ENCODE measurements around the gene OR4K14. TPM values are rescaled to one million over a fixed set of nuclear protein-coding genes. Genes with fewer than 3 reads are reported as not detected.

The OR4K14 gene
- total and polyA plus RNA-seq, 2 donors (not counting 1 experiment from before 2014, with no cell fraction given) = not detected

GRCh38 chr14:20044243-20044642 is 25.1 kb upstream of the OR4K14 start:
- Histone ChIP-seq H3K4me2 (ENCODE audit: extremely low read depth, insufficient read depth, low read length) (no peak overlapping the region), H3K4me1 (ENCODE audit: control insufficient read depth, extremely low read depth, insufficient read depth, low read length) (no peaks in the 10 kb centered on the region), H4K20me1 (ENCODE audit: control insufficient read depth, extremely low read depth, insufficient read depth, low read length) (no peaks in the 10 kb centered on the region), H3K36me3 (ENCODE audit: control insufficient read depth, insufficient read depth, low read length) (no peaks in the 10 kb centered on the region), H3K9ac (ENCODE audit: insufficient read depth, low read length) (no peak overlapping the region), H3K4me3 (replicated peaks in 1 of 4; ENCODE audit: control extremely low read depth in 1 of 4, insufficient read depth in 1 of 4, low read depth in 3 of 4, low read length in 4 of 4) (no peak overlapping the region), H3K9me3 (ENCODE audit: control insufficient read depth, insufficient read depth, low read depth, low read length) (no peaks in the 10 kb centered on the region), H2AFZ (ENCODE audit: low read length) (no peak overlapping the region), H3K27me3 (ENCODE audit: control insufficient read depth, insufficient read depth, low read length) (no peaks in the 10 kb centered on the region), H3K27ac (ENCODE audit: insufficient read depth, low read length) (no peak overlapping the region), H3K79me2 (ENCODE audit: control insufficient read depth, insufficient read depth, low read length) (no peaks in the 10 kb centered on the region)
- TF ChIP-seq CTCF (conservative IDR thresholded peaks at IDR 0.05 in 1 of 2, IDR thresholded peaks at IDR 0.05 in 1 of 2; ENCODE audit: low read depth in 1 of 2, low read length in 2 of 2) (no peak), EZH2 (IDR thresholded peaks at IDR 0.05; ENCODE audit: low read length, missing control alignments) (no peak)
- no peak for DNase-seq (ENCODE audit: low read depth in 2 of 2)

GRCh38 chr14:20035938-20036337 is 16.8 kb upstream of the OR4K14 start, which contains the start of gene OR4K13:
OR4K13 (minus strand) TSS chr14:20036038; CDS start chr14:20034758, 1,280 bp downstream.
- DNase-seq (ENCODE audit: low read depth in 2 of 2) = no peak

GRCh38 chr14:20035449-20035848 is 16.3 kb upstream of the OR4K14 start:
- no peak overlapping the region for H3K4me3 ChIP-seq (replicated peaks in 1 of 4; ENCODE audit: control extremely low read depth in 1 of 4, insufficient read depth in 1 of 4, low read depth in 3 of 4, low read length in 4 of 4)
- no peaks in the 10 kb centered on the region for H3K36me3 ChIP-seq (ENCODE audit: control insufficient read depth, insufficient read depth, low read length)
- no peak overlapping the region for H3K9ac ChIP-seq (ENCODE audit: insufficient read depth, low read length)
- H3K9me3 ChIP-seq (ENCODE audit: control insufficient read depth, insufficient read depth, low read depth, low read length) = no peaks in the 10 kb centered on the region
- no peak overlapping the region for H2AFZ ChIP-seq (ENCODE audit: low read length)
- TF ChIP-seq CTCF (conservative IDR thresholded peaks at IDR 0.05 in 1 of 2, IDR thresholded peaks at IDR 0.05 in 1 of 2; ENCODE audit: low read depth in 1 of 2, low read length in 2 of 2) = no peak
- no peak for TF ChIP-seq EZH2 (IDR thresholded peaks at IDR 0.05; ENCODE audit: low read length, missing control alignments)
- H3K27me3 ChIP-seq (ENCODE audit: control insufficient read depth, insufficient read depth, low read length) = no peaks in the 10 kb centered on the region
- no peaks in the 10 kb centered on the region for H4K20me1 ChIP-seq (ENCODE audit: control insufficient read depth, extremely low read depth, insufficient read depth, low read length)
- no peaks in the 10 kb centered on the region for H3K4me1 ChIP-seq (ENCODE audit: control insufficient read depth, extremely low read depth, insufficient read depth, low read length)
- H3K27ac ChIP-seq (ENCODE audit: insufficient read depth, low read length) = no peak overlapping the region
- H3K79me2 ChIP-seq (ENCODE audit: control insufficient read depth, insufficient read depth, low read length) = no peaks in the 10 kb centered on the region
- DNase-seq (ENCODE audit: low read depth in 2 of 2) = no peak
- no peak overlapping the region for H3K4me2 ChIP-seq (ENCODE audit: extremely low read depth, insufficient read depth, low read length)

More at GRCh38 chr14:20035938-20036337, 16.8 kb upstream of the OR4K14 start, which contains the start of gene OR4K13:
- no peak within 1 kb of the TSS for H3K27ac ChIP-seq (ENCODE audit: insufficient read depth, low read length)
- no peaks in the 10 kb centered on the region for H3K36me3 ChIP-seq (ENCODE audit: control insufficient read depth, insufficient read depth, low read length)
- no peaks in the 10 kb centered on the region for H3K27me3 ChIP-seq (ENCODE audit: control insufficient read depth, insufficient read depth, low read length)
- no peaks in the 10 kb centered on the region for H4K20me1 ChIP-seq (ENCODE audit: control insufficient read depth, extremely low read depth, insufficient read depth, low read length)
- no peaks in the 10 kb centered on the region for H3K4me1 ChIP-seq (ENCODE audit: control insufficient read depth, extremely low read depth, insufficient read depth, low read length)
- no peak within 1 kb of the TSS for H3K4me3 ChIP-seq (replicated peaks in 1 of 4; ENCODE audit: control extremely low read depth in 1 of 4, insufficient read depth in 1 of 4, low read depth in 3 of 4, low read length in 4 of 4)
- H3K79me2 ChIP-seq (ENCODE audit: control insufficient read depth, insufficient read depth, low read length) = no peaks in the 10 kb centered on the region
- H2AFZ ChIP-seq (ENCODE audit: low read length) = no peak within 1 kb of the TSS
- H3K9me3 ChIP-seq (ENCODE audit: control insufficient read depth, insufficient read depth, low read depth, low read length) = no peaks in the 10 kb centered on the region
- H3K4me2 ChIP-seq (ENCODE audit: extremely low read depth, insufficient read depth, low read length) = no peak within 1 kb of the TSS
- TF ChIP-seq CTCF (conservative IDR thresholded peaks at IDR 0.05 in 1 of 2, IDR thresholded peaks at IDR 0.05 in 1 of 2; ENCODE audit: low read depth in 1 of 2, low read length in 2 of 2) (no peak), EZH2 (IDR thresholded peaks at IDR 0.05; ENCODE audit: low read length, missing control alignments) (no peak)
- no peak within 1 kb of the TSS for H3K9ac ChIP-seq (ENCODE audit: insufficient read depth, low read length)
